Mesenchymal stem cell (in vitro differentiated cells and primary cell): Measurements from ENCODE around the gene DRC1.

Experiments used
- DNase-seq: peaks from one replicate; pipeline ENCODE4 v3.0.0-alpha.2; 2013
- H2AFZ ChIP-seq: one replicate; pipeline ENCODE4 v1.6.1; 2013; ENCODE audit warnings: low read depth, mild to moderate bottlenecking, control low read depth, inconsistent platforms, low read length, moderate library complexity
- H2AK5ac ChIP-seq: 2 replicates; pipeline ENCODE4 v1.6.1; 2013; ENCODE audit warnings: low read length, moderate library complexity, mild to moderate bottlenecking, inconsistent platforms; ENCODE audit not compliant: severe bottlenecking
- H2BK120ac ChIP-seq: one replicate; pipeline ENCODE4 v1.6.1; 2013; ENCODE audit warnings: low read depth, mild to moderate bottlenecking, inconsistent platforms, low read length, moderate library complexity
- H2BK12ac ChIP-seq, 2 experiments: one replicate each; pipeline ENCODE4 v1.6.1; 2013; ENCODE audit warnings: inconsistent platforms in 2 of 2, low read length in 2 of 2, mild to moderate bottlenecking in 2 of 2, moderate library complexity in 2 of 2, control low read depth in 1 of 2
- H2BK15ac ChIP-seq: one replicate; pipeline ENCODE4 v1.6.1; 2013; ENCODE audit warnings: mild to moderate bottlenecking, low read depth, inconsistent platforms; ENCODE audit not compliant: poor library complexity, severe bottlenecking
- H2BK5ac ChIP-seq: 2 replicates; pipeline ENCODE4 v1.6.1; 2013; ENCODE audit warnings: low read depth, mild to moderate bottlenecking, low read length, control low read depth, inconsistent platforms; ENCODE audit not compliant: poor library complexity, severe bottlenecking
- H3K14ac ChIP-seq, 2 experiments: one replicate each; pipeline ENCODE4 v1.6.1; 2013; ENCODE audit warnings: inconsistent platforms in 2 of 2, low read length in 2 of 2, control low read depth in 1 of 2, mild to moderate bottlenecking in 1 of 2, moderate library complexity in 1 of 2
- H3K18ac ChIP-seq, 2 experiments: one replicate each; pipeline ENCODE4 v1.6.1; 2013; ENCODE audit warnings: inconsistent platforms in 2 of 2, low read length in 2 of 2, control low read depth in 1 of 2, low read depth in 1 of 2, mild to moderate bottlenecking in 1 of 2
- H3K23ac ChIP-seq, 2 experiments: one replicate each; pipeline ENCODE4 v1.6.1; 2013; ENCODE audit warnings: inconsistent platforms in 2 of 2, low read length in 2 of 2, mild to moderate bottlenecking in 2 of 2, moderate library complexity in 2 of 2, control low read depth in 1 of 2
- H3K27ac ChIP-seq: 2 replicates; pipeline ENCODE4 v1.5.1; 2013; ENCODE audit warnings: mild to moderate bottlenecking, moderate library complexity, low read length, control low read depth, inconsistent platforms; ENCODE audit not compliant: poor library complexity, severe bottlenecking
- H3K27me3 ChIP-seq, 2 experiments: 2 replicates each; pipeline versions ENCODE4 v1.6.1 to v1.7.0; 2013; ENCODE audit warnings: low read length in 2 of 2, mild to moderate bottlenecking in 2 of 2, moderate library complexity in 2 of 2, control low read depth in 1 of 2, inconsistent platforms in 1 of 2; ENCODE audit not compliant: control insufficient read depth in 1 of 2, insufficient read depth in 1 of 2
- H3K36me3 ChIP-seq, 2 experiments: 2 replicates each; pipeline versions ENCODE4 v1.6.1 to v1.7.0; 2013; ENCODE audit warnings: low read length in 2 of 2, control low read depth in 1 of 2, inconsistent platforms in 1 of 2, low read depth in 1 of 2, mild to moderate bottlenecking in 1 of 2; ENCODE audit not compliant: insufficient read depth in 2 of 2, control insufficient read depth in 1 of 2
- H3K4ac ChIP-seq, 2 experiments: one replicate each; pipeline ENCODE4 v1.6.1; 2013; ENCODE audit warnings: inconsistent platforms in 2 of 2, low read length in 2 of 2, mild to moderate bottlenecking in 2 of 2, moderate library complexity in 2 of 2, control low read depth in 1 of 2, low read depth in 1 of 2
- H3K4me1 ChIP-seq: 2 replicates; pipeline ENCODE4 v1.6.1; 2013; ENCODE audit warnings: low read depth, low read length, control low read depth; ENCODE audit not compliant: control insufficient read depth, insufficient read depth
- H3K4me2 ChIP-seq: 2 replicates; pipeline ENCODE4 v1.6.1; 2013; ENCODE audit warnings: low read length, mild to moderate bottlenecking, inconsistent platforms; ENCODE audit not compliant: poor library complexity, severe bottlenecking
- H3K4me3 ChIP-seq, 2 experiments: 2 replicates each; pipeline versions ENCODE4 v1.5.1 to v1.7.0; 2013; ENCODE audit warnings: low read length in 2 of 2, mild to moderate bottlenecking in 2 of 2, control low read depth in 1 of 2, low read depth in 1 of 2; ENCODE audit not compliant: insufficient read depth in 1 of 2
- H3K79me1 ChIP-seq: replicated peaks from 2 replicates; pipeline ENCODE4 v1.6.1; 2013; ENCODE audit warnings: mild to moderate bottlenecking, control low read depth, low read length, inconsistent platforms; ENCODE audit not compliant: poor library complexity, severe bottlenecking
- H3K9ac ChIP-seq: 2 replicates; pipeline ENCODE4 v1.7.0; 2013; ENCODE audit warnings: mild to moderate bottlenecking, low read length, moderate library complexity
- H3K9me3 ChIP-seq: 2 replicates; pipeline ENCODE4 v1.7.0; 2013; ENCODE audit warnings: mild to moderate bottlenecking, low read length; ENCODE audit not compliant: control insufficient read depth
- H4K8ac ChIP-seq: one replicate; pipeline ENCODE4 v1.6.1; 2013; ENCODE audit warnings: inconsistent platforms, mild to moderate bottlenecking, low read length, moderate library complexity
- H4K91ac ChIP-seq: one replicate; pipeline ENCODE4 v1.6.1; 2013; ENCODE audit warnings: mild to moderate bottlenecking, low read length, inconsistent platforms
- WGBS: methylation state at CpG from one replicate; pipeline ENCODE4 v1.1.7; 2013; ENCODE audit warnings: mixed read lengths; 5-methylcytosine and 5-hydroxymethylcytosine counted together

Gene DRC1

DNA sequence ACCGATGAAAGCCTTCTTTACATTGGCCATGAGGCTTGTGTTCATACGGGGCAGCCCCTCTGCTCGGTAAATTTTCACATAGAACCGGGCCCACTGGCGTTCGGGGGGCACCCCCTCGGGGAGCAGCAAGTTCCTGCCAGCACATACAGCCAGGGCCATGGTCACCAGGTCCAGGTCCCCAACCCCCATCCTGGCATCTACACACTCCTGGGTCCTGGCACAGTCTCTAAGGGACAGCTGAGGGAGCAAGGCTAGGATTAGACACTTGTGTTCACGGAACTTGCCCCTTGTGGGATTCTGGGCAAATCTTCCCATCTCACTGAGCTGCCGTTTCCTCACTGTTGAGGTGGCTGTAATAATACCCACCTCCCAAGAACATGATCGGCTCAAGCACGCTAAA is 81.8 kb downstream of the DRC1 start:
- H2BK12ac ChIP-seq: no peak overlapping the region
- no peak for DNase-seq
- no peak overlapping the region for H3K23ac ChIP-seq
- no peak overlapping the region for H3K4me2 ChIP-seq
- no peak overlapping the region for H2BK5ac ChIP-seq
- no peak overlapping the region for H2AFZ ChIP-seq
- H3K27me3 ChIP-seq: peaks cover 40 to 55% of the 10 kb centered on the region in 2 experiments
- H4K91ac ChIP-seq: no peak overlapping the region
- H3K27ac ChIP-seq: no peak overlapping the region
- H3K36me3 ChIP-seq: no peaks in the 10 kb centered on the region
- no peak overlapping the region for H3K18ac ChIP-seq
- no peaks in the 10 kb centered on the region for H3K79me1 ChIP-seq
- H4K8ac ChIP-seq: no peak overlapping the region
- no peak overlapping the region for H2BK120ac ChIP-seq
- no peak overlapping the region for H3K14ac ChIP-seq
- no peak overlapping the region for H3K4ac ChIP-seq
- H3K4me1 ChIP-seq: peaks cover 6% of the 10 kb centered on the region
- 88% methylated on average over 11 of the region's 11 CpGs for WGBS
- H3K9me3 ChIP-seq: no peaks in the 10 kb centered on the region
- no peak overlapping the region for H3K9ac ChIP-seq
- H2BK15ac ChIP-seq: no peak overlapping the region
- H3K4me3 ChIP-seq: no peak overlapping the region
- no peak overlapping the region for H2AK5ac ChIP-seq

DNA sequence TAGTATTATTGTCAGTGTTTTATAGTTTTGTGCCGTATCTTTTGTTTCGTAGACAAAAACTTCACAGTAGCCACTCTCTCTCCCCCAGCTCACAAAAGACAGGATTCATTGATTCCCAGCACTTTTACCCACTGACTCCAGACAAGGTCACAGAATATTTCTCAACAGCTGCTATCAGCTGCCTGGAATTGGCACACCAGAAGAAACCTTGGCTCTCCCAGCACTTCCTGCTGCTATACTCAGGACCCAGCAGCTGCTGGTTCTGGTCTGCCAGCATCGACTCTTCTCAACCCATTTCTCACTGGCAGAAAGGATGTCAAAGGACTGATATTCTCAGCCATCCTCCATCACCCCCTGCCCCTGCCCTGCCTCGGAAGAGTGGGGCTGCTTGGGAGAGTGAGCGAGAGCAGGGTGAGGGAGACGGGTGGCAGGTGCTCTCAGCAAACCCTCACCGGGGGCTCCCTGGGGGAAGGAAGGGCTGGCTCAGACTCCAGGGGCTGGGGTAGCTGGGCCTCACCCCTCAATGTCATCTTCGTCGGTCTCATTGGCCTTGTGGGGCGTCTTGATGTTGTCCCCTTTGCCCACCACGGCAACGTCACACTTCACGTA is 82.3 kb downstream of the DRC1 start:
- H3K23ac ChIP-seq: no peak overlapping the region
- DNase-seq: no peak
- no peak overlapping the region for H2AFZ ChIP-seq

DNA sequence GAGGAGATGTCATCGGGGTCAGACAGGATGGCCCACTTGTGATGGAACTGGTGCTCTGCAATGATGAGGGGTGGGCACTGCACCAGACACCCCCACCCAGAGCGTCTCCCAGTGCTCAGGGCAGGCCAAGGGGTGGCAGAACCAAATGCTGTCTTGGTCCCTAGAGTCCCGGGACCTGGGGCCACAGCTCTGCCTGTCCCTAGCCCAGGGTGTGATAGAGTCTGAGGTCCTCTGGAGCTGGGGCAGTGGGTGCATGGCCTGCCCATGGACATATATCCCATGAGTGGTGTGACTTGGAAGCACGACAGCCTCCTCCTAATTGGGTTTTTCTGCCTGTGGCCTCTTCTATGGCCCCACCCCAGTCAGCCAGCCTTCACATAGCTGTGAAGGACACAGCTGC is 82.9 kb downstream of the DRC1 start:
- H4K91ac ChIP-seq: no peak overlapping the region
- H2AK5ac ChIP-seq: no peak overlapping the region
- no peak overlapping the region for H3K18ac ChIP-seq
- no peak overlapping the region for H3K27ac ChIP-seq
- H3K36me3 ChIP-seq: no peaks in the 10 kb centered on the region
- no peak for DNase-seq
- no peak overlapping the region for H4K8ac ChIP-seq
- no peak overlapping the region for H3K4me3 ChIP-seq
- 63% methylated on average over 4 of the region's 4 CpGs for WGBS
- no peak overlapping the region for H2AFZ ChIP-seq
- no peak overlapping the region for H2BK15ac ChIP-seq
- no peaks in the 10 kb centered on the region for H3K9me3 ChIP-seq
- H3K9ac ChIP-seq: no peak overlapping the region
- H2BK120ac ChIP-seq: no peak overlapping the region
- no peak overlapping the region for H3K14ac ChIP-seq
- H3K27me3 ChIP-seq: peaks cover 49 to 61% of the 10 kb centered on the region in 2 experiments
- H3K79me1 ChIP-seq: no peaks in the 10 kb centered on the region
- H2BK5ac ChIP-seq: no peak overlapping the region
- H3K4me2 ChIP-seq: no peak overlapping the region
- peaks cover 6% of the 10 kb centered on the region for H3K4me1 ChIP-seq
- no peak overlapping the region for H3K4ac ChIP-seq
- no peak overlapping the region for H2BK12ac ChIP-seq
- H3K23ac ChIP-seq: no peak overlapping the region

More for the DNA sequence above, 82.3 kb downstream of the DRC1 start:
- H3K27ac ChIP-seq: no peak overlapping the region
- no peak overlapping the region for H2BK12ac ChIP-seq
- H3K4me2 ChIP-seq: no peak overlapping the region
- no peaks in the 10 kb centered on the region for H3K9me3 ChIP-seq
- no peak overlapping the region for H4K91ac ChIP-seq
- no peak overlapping the region for H2BK15ac ChIP-seq
- no peak overlapping the region for H3K14ac ChIP-seq
- no peak overlapping the region for H2BK120ac ChIP-seq
- no peaks in the 10 kb centered on the region for H3K36me3 ChIP-seq
- no peak overlapping the region for H3K4me3 ChIP-seq
- H3K4me1 ChIP-seq: peaks cover 6% of the 10 kb centered on the region
- peaks cover 46 to 58% of the 10 kb centered on the region in 2 experiments for H3K27me3 ChIP-seq
- no peak overlapping the region for H3K9ac ChIP-seq
- H3K79me1 ChIP-seq: no peaks in the 10 kb centered on the region
- H2AK5ac ChIP-seq: no peak overlapping the region
- no peak overlapping the region for H3K18ac ChIP-seq
- no peak overlapping the region for H2BK5ac ChIP-seq
- H4K8ac ChIP-seq: no peak overlapping the region
- 88% methylated on average over 13 of the region's 13 CpGs for WGBS
- no peak overlapping the region for H3K4ac ChIP-seq

DNA sequence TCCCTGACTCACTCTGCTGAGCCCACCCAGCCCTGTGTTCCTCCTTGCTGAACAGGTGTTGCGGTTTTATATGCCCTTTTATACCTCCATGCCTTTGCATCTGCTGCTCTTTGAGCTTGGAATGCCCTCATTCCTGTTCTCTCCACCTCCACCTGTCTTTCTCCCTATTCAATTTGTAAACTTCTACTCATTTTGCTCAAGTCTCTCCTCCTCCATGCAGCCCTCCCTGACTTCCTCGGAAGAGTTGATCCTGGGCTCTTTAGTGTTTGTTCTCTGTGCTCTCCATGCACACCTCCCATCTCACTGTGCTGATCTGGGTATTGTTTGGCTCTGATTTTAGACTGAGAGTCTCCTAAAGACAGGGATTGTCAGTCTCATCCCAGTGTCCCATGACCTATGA is 83.4 kb downstream of the DRC1 start:
- Histone ChIP-seq H3K4me3 (no peak overlapping the region), H2BK120ac (no peak overlapping the region), H4K8ac (no peak overlapping the region), H3K9me3 (no peaks in the 10 kb centered on the region), H3K36me3 (no peaks in the 10 kb centered on the region), H3K27ac (no peak overlapping the region), H3K4me1 (peaks cover 6% of the 10 kb centered on the region), H2BK15ac (no peak overlapping the region), H4K91ac (no peak overlapping the region), H2BK12ac (no peak overlapping the region), H3K18ac (no peak overlapping the region), H3K27me3 (peaks cover 53 to 66% of the 10 kb centered on the region in 2 experiments), H3K4me2 (no peak overlapping the region), H3K9ac (no peak overlapping the region), H3K14ac (no peak overlapping the region), H2BK5ac (no peak overlapping the region), H3K79me1 (no peaks in the 10 kb centered on the region), H3K4ac (no peak overlapping the region), H2AK5ac (no peak overlapping the region), H2AFZ (no peak overlapping the region), H3K23ac (no peak overlapping the region)
- no peak for DNase-seq
- WGBS: 75% methylated on average over 2 of the region's 2 CpGs
